WERI-Rb-1 (cell line): ENCODE results near the gene ZNF683.
"Not testable (repeated sequence)": the region's sequence is repeated elsewhere in the genome, so short reads cannot be mapped to it uniquely, and the experiment has no call there.

Experiments used
- DNase-seq: peaks from one replicate; pipeline ENCODE4 v3.0.0-alpha.2; 2020
- H3K27ac ChIP-seq: fragments of 250-450 bp; sonication (Bioruptor Pico); 2 replicates; pipeline ENCODE4 v1.5.1; 2020; ENCODE audit warnings: mild to moderate bottlenecking, moderate library complexity
- H3K27me3 ChIP-seq: fragments of 250-450 bp; sonication (Bioruptor Pico); 2 replicates; pipeline ENCODE4 v1.5.1; 2021; ENCODE audit warnings: mild to moderate bottlenecking, low read depth, moderate library complexity; ENCODE audit not compliant: insufficient read depth, severe bottlenecking
- H3K36me3 ChIP-seq: fragments of 250-450 bp; sonication (Bioruptor Pico); 2 replicates; pipeline ENCODE4 v1.5.1; 2020; ENCODE audit warnings: mild to moderate bottlenecking, moderate library complexity
- H3K4me3 ChIP-seq: 2 replicates; pipeline ENCODE4 v1.5.1; 2011; ENCODE audit warnings: low read depth, mild to moderate bottlenecking, control low read depth, low read length
- H3K9me3 ChIP-seq: fragments of 250-450 bp; sonication (Bioruptor Pico); 2 replicates; pipeline ENCODE4 v1.5.1; 2021; ENCODE audit warnings: mild to moderate bottlenecking, moderate library complexity; ENCODE audit not compliant: severe bottlenecking
- TF ChIP-seq, protein P1 (sequence below): IDR thresholded peaks from 2 replicates; pipeline ENCODE4 v1.5.1; 2011; ENCODE audit warnings: low read depth, mild to moderate bottlenecking, control low read depth, inconsistent platforms, low read length

ZNF683 gene

DNA sequence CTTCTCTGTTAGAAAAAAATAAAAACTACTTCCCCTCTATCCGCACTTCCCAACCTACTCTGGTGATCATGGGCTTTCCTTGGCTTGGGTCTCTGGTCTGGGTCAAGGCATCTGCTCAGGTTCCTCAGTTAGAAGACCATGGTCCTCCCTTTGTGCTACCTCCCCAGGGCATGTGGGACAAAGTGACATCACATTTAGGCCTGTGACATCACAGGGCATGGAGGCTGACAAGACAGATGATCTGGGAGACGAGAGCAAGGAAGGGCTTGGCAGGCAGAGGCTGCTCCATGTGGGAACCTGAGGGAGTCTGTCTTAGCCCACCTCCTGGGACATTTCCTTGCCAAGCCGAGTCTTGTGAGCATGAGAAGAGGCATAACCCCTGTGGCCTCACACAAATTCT, at the start of gene ZNF683:
TSS of gene ZNF683 (minus strand) at position 140 of the 400 bp plus-strand sequence. CDS start 4,179 bp downstream, outside the sequence.
- H3K36me3 ChIP-seq, H3K27ac ChIP-seq, H3K4me3 ChIP-seq, H3K9me3 ChIP-seq, DNase-seq, H3K27me3 ChIP-seq: not testable (repeated sequence)

- Histone ChIP-seq H3K27ac (peak overlapping the region; percentile 19), H3K9me3 (no peaks in the 10 kb centered on the region), H3K27me3 (no peaks in the 10 kb centered on the region), H3K36me3 (no peaks in the 10 kb centered on the region), H3K4me3 (no peak overlapping the region)
- no peak for DNase-seq
- TF ChIP-seq, protein P1, sequence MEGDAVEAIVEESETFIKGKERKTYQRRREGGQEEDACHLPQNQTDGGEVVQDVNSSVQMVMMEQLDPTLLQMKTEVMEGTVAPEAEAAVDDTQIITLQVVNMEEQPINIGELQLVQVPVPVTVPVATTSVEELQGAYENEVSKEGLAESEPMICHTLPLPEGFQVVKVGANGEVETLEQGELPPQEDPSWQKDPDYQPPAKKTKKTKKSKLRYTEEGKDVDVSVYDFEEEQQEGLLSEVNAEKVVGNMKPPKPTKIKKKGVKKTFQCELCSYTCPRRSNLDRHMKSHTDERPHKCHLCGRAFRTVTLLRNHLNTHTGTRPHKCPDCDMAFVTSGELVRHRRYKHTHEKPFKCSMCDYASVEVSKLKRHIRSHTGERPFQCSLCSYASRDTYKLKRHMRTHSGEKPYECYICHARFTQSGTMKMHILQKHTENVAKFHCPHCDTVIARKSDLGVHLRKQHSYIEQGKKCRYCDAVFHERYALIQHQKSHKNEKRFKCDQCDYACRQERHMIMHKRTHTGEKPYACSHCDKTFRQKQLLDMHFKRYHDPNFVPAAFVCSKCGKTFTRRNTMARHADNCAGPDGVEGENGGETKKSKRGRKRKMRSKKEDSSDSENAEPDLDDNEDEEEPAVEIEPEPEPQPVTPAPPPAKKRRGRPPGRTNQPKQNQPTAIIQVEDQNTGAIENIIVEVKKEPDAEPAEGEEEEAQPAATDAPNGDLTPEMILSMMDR, result no peak
Measured at GRCh38 chr1:26419494-26419893, 46.9 kb upstream of the ZNF683 start.

GRCh38 chr1:26418865-26419349, 46.4 kb upstream of the ZNF683 start:
- no peak overlapping the region for H3K4me3 ChIP-seq
- H3K27ac ChIP-seq, result peak overlapping the region; percentile 39
- H3K27me3 ChIP-seq, result no peaks in the 10 kb centered on the region
- no peak for DNase-seq
- TF ChIP-seq, protein P1, result no peak
- H3K36me3 ChIP-seq, result no peaks in the 10 kb centered on the region
- H3K9me3 ChIP-seq, result no peaks in the 10 kb centered on the region

DNA sequence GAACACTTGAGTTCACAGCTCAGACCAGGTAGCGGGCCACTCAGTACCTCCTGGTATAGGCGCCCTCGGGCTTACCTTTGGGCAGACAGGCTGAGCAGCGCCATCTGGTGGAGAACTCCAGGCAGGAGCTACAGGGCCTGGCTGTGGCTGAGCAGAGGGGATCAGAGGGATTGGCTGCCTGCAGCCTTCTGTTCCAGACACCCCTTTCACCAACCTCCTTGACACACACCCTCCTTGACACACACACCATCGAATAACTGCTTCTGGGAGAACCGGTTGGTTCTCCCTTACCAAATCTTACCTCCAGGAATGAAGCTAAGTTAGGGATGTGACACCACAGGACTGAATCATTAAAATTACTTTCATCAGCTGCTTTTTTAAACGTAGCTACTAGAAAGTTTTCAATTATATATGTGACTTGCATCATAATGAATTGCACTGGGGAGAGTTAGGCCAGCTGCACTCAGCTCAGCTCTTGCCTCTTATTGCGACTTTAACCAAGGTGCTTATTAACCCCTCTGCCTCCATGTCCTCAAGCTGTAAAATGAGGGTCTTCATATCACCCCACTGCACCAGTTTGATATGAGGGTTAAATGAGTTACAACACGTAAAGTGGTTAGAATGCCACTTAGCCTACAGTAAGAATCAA, 44.7 kb upstream of the ZNF683 start:
- TF ChIP-seq, protein P1, result peak; percentile 98
- Histone ChIP-seq H3K27ac (peak overlapping the region; percentile 49), H3K27me3 (no peaks in the 10 kb centered on the region), H3K36me3 (no peaks in the 10 kb centered on the region), H3K4me3 (no peak overlapping the region), H3K9me3 (no peaks in the 10 kb centered on the region)
- peak; percentile 96 for DNase-seq

DNA sequence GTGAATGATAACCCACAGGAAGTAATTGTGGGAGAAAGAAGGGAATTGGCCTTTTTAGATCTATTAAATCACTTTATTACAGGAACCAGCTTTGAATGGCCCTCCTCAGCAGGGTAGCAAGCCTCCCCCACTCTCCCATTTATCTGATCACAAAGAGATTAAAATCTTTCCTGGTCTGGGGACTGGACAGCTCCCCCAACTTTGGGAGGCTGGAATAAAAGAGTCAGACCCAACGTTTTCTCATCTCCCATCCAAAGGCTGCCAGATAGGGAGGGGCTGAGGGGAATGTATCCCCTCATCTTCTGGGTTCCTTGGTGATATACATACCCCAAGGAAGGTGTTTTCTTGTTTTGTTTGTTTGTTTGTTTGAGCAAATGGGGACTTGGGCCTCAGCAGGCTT, 40.5 kb upstream of the ZNF683 start:
- H3K4me3 ChIP-seq, result peak overlapping the region; percentile 5; the same call in 1 of the 2 replicates
- H3K36me3 ChIP-seq, result no peaks in the 10 kb centered on the region
- TF ChIP-seq, protein P1, result no peak
- no peaks in the 10 kb centered on the region for H3K27me3 ChIP-seq
- H3K27ac ChIP-seq, result peak overlapping the region; percentile 84
- no peak for DNase-seq
- H3K9me3 ChIP-seq, result peaks cover 13% of the 10 kb centered on the region

- Histone ChIP-seq H3K36me3 (no peaks in the 10 kb centered on the region), H3K27me3 (no peaks in the 10 kb centered on the region), H3K27ac (peak overlapping the region; percentile 84), H3K4me3 (no peak overlapping the region; the same call in 1 of the 2 replicates), H3K9me3 (peaks cover 15% of the 10 kb centered on the region)
- TF ChIP-seq, protein P1, result no peak
- DNase-seq, result peak; percentile 96
Measured at GRCh38 chr1:26412180-26412840, 39.8 kb upstream of the ZNF683 start.
